Measurements from ENCODE around the gene MR1. TPM values are rescaled to one million over a fixed set of nuclear protein-coding genes. Genes with fewer than 3 reads are reported as not detected.

Gene MR1
- polyA plus RNA-seq, 1 of the 3 experiments (the other 2 are of a cell fraction): 7.0 TPM

DNA sequence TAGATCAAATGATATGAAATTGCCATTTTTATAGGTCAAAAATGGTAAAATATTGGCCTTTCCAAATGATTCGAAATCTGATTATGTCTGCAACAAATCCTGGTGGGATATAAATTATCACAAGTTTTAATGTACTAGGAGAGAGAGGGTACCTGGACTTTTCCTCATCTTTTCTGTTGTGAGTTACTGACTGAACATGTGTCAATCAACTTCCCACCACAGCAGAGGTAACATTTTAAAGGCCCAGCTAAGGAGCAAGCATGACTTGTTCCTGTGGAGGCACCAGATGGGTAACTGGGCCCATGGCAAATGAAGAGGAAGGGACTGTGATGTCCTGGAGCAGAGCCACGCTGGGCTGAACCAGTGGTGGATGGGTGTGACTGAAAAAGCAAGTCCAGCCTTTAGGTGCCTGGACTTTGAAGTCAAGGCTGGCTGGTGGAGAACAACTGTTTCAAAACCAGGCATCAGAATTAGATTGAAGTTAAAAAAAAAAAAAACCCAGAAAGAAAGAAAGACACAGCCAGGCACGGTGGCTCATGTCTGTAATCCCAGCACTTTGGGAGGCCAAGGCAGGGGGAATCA, 6.6 kb downstream of the MR1 start:
- Histone ChIP-seq H3K4me1 (ENCODE audit: control insufficient read depth in 1 of 2, insufficient read depth in 2 of 2, low read depth in 1 of 2, low read length in 1 of 2) (no peaks in the 10 kb centered on the region; a peak in 1 of 4 replicates), H2AFZ (ENCODE audit: low read depth) (no peak overlapping the region), H3K9me3 (no peaks in the 10 kb centered on the region), H3K27ac (ENCODE audit: low read depth in 2 of 2, low read length in 1 of 2) (no peak overlapping the region), H3K36me3 (replicated peaks in 1 of 2; ENCODE audit: control insufficient read depth in 1 of 2, insufficient read depth in 2 of 2, low read length in 1 of 2) (no peaks in the 10 kb centered on the region), H3K4me2 (no peak overlapping the region), H3K27me3 (ENCODE audit: insufficient read depth) (no peaks in the 10 kb centered on the region), H4K20me1 (ENCODE audit: insufficient read depth) (no peaks in the 10 kb centered on the region), H3K9ac (no peak overlapping the region), H3K4me3 (ENCODE audit: low read depth in 2 of 2, low read length in 1 of 2) (no peak overlapping the region), H3K9me2 (no peaks in the 10 kb centered on the region), H3K79me2 (ENCODE audit: insufficient read depth) (no peaks in the 10 kb centered on the region), H3F3A (replicated peaks; ENCODE audit: insufficient read depth) (no peaks in the 10 kb centered on the region)
- POLR2A ChIA-PET: no interaction called here
- DNase-seq: no peak
- WGBS (ENCODE audit: low lambda C conversion rate): 88% methylated on average over 3 of the region's 3 CpGs
- TF ChIP-seq YY1 (IDR thresholded peaks at IDR 0.05; ENCODE audit: low read depth): no peak
- no peak for TF ChIP-seq TCF12 (IDR thresholded peaks at IDR 0.05)
- no peak for TF ChIP-seq PBX3 (IDR thresholded peaks at IDR 0.05)
- TF ChIP-seq GABPA (IDR thresholded peaks at IDR 0.05; ENCODE audit: low read depth): no peak
- TF ChIP-seq USF1 (IDR thresholded peaks at IDR 0.05; ENCODE audit: borderline replicate concordance, low read depth): no peak
- no peak for TF ChIP-seq POLR2AphosphoS5 (IDR thresholded peaks at IDR 0.05; ENCODE audit: low read depth, low read length)
- no peak for TF ChIP-seq RAD21 (IDR thresholded peaks at IDR 0.05; ENCODE audit: low read length)
- no peak for TF ChIP-seq SIN3A (IDR thresholded peaks at IDR 0.05; ENCODE audit: borderline replicate concordance, low read depth, low read length)
- TF ChIP-seq RXRA (IDR thresholded peaks at IDR 0.05; ENCODE audit: borderline replicate concordance, low read depth): no peak
- TF ChIP-seq ELF1 (IDR thresholded peaks at IDR 0.05): no peak
- CTCF ChIA-PET: interaction anchor here (9.8 kb wide), 1 partner anchor 104 kb away, joined by 91 read pairs; no protein-coding TSS in a partner anchor

DNA sequence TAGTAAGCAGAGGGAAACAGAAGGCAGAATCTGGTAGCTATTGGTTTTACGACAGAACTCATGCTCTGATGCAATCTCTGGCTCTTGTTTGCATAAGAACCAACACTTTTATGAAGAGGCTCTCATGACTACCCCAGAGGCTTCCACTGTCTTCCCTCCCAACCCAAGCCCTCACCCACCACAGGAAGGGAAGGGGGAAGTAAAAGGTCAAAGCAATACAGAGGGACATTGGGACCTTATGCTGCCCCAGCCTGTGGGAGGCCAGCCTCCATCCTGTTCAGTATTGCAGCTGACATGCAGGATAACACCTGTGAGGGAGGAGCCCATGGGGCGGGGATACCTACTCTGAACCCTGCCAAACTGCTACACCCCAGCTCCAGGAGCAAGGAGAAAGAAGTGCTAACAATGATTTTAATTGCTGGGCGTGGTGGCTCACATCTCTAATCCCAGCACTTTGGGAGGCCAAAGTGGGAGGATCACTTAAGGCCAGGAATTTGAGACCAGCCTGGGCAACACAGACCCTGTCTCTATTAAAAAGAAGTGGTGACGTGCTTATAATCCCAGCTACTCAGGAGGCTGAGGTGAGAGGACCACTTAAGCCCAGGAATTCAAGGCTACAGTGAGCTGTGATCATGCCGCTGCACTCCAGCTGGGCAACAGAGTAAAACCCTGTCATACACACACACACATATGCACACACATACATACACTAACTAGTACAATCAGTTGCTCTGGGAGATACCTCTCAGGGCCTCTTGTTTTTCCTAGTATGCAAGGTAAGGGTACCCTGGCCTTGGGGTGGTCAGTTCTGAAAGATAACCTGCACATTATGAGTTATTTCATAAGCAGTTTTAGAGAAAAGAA, 9.5 kb downstream of the MR1 start:
- H3K79me2 ChIP-seq (ENCODE audit: insufficient read depth): no peaks in the 10 kb centered on the region
- H4K20me1 ChIP-seq (ENCODE audit: insufficient read depth): no peaks in the 10 kb centered on the region
- no peaks in the 10 kb centered on the region for H3F3A ChIP-seq (replicated peaks; ENCODE audit: insufficient read depth)
- WGBS (ENCODE audit: low lambda C conversion rate): 99% methylated on average over 5 of the region's 5 CpGs
- no peak overlapping the region for H2AFZ ChIP-seq (ENCODE audit: low read depth)
- no peak overlapping the region for H3K27ac ChIP-seq (ENCODE audit: low read depth in 2 of 2, low read length in 1 of 2)
- H3K27me3 ChIP-seq (ENCODE audit: insufficient read depth): no peaks in the 10 kb centered on the region
- ChIA-PET CTCF (interaction anchor here (0.8 to 1.5 kb wide), 6 partner anchors 14 to 162 kb away, joined by 3 to 9 read pairs (median 4); no protein-coding TSS in a partner anchor), POLR2A (interaction anchor here (0.6 kb wide), 1 partner anchor 122 kb away, joined by 3 read pairs; no protein-coding TSS in a partner anchor)
- no peaks in the 10 kb centered on the region for H3K9me3 ChIP-seq
- no peak for DNase-seq
- no peaks in the 10 kb centered on the region; a peak in 1 of 4 replicates for H3K4me1 ChIP-seq (ENCODE audit: control insufficient read depth in 1 of 2, insufficient read depth in 2 of 2, low read depth in 1 of 2, low read length in 1 of 2)
- H3K9me2 ChIP-seq: no peaks in the 10 kb centered on the region
- H3K4me3 ChIP-seq (ENCODE audit: low read depth in 2 of 2, low read length in 1 of 2): no peak overlapping the region
- H3K36me3 ChIP-seq (replicated peaks in 1 of 2; ENCODE audit: control insufficient read depth in 1 of 2, insufficient read depth in 2 of 2, low read length in 1 of 2): no peaks in the 10 kb centered on the region
- H3K4me2 ChIP-seq: no peak overlapping the region
- no peak overlapping the region for H3K9ac ChIP-seq
- TF ChIP-seq GATA2 (CRISPR knock-in tag; IDR thresholded peaks at IDR 0.05) (no peak), REST (IDR thresholded peaks at IDR 0.05; ENCODE audit: low read depth, low read length) (no peak), USF1 (IDR thresholded peaks at IDR 0.05; ENCODE audit: borderline replicate concordance, low read depth) (no peak), NFIC (IDR thresholded peaks at IDR 0.05; ENCODE audit: borderline replicate concordance) (no peak), POLR2AphosphoS5 (IDR thresholded peaks at IDR 0.05; ENCODE audit: low read depth, low read length) (no peak), TAF1 (IDR thresholded peaks at IDR 0.05; ENCODE audit: borderline replicate concordance, low read depth, low read length) (no peak), EP300 (IDR thresholded peaks at IDR 0.05; ENCODE audit: borderline replicate concordance in 1 of 2, low read depth in 1 of 2, low read length in 1 of 2) (no peak), CHD2 (IDR thresholded peaks at IDR 0.05; ENCODE audit: low read length, partially characterized antibody) (no peak)
- TF ChIP-seq, protein P1, sequence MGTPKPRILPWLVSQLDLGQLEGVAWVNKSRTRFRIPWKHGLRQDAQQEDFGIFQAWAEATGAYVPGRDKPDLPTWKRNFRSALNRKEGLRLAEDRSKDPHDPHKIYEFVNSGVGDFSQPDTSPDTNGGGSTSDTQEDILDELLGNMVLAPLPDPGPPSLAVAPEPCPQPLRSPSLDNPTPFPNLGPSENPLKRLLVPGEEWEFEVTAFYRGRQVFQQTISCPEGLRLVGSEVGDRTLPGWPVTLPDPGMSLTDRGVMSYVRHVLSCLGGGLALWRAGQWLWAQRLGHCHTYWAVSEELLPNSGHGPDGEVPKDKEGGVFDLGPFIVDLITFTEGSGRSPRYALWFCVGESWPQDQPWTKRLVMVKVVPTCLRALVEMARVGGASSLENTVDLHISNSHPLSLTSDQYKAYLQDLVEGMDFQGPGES (IDR thresholded peaks at IDR 0.05; ENCODE audit: low read depth, low read length): no peak

Measured in SK-N-SH (cell line).